GM23338 (cell line): ENCODE data around the gene UVRAG. TPM values are rescaled to one million over a fixed set of nuclear protein-coding genes. Genes with fewer than 3 reads are reported as not detected.

Source experiments
- ATAC-seq: fragments of 200-7000 bp; cut with Tn5 transposase; 3 replicates; pipeline ENCODE4 v1.9.1; 2020
- DNase-seq: peaks from one replicate; pipeline ENCODE4 v3.0.0-alpha.2; 2015; ENCODE audit warnings: low spot score
- H2AFZ ChIP-seq: fragments of 200-600 bp; sonication (generic); 2 replicates; pipeline ENCODE4 v1.8.0; 2016; ENCODE audit warnings: antibody characterized with exemption, mild to moderate bottlenecking, moderate library complexity
- H3F3A ChIP-seq: fragments of 200-600 bp; sonication (generic); replicated peaks from 2 replicates; pipeline ENCODE4 v1.8.0; 2017; ENCODE audit warnings: antibody characterized with exemption, mixed run types, low read depth
- H3K27ac ChIP-seq: fragments of 200-600 bp; sonication (generic); 2 replicates; pipeline ENCODE4 v1.6.1; 2016; ENCODE audit warnings: low read depth
- H3K27me3 ChIP-seq: fragments of 200-600 bp; sonication (generic); 2 replicates; pipeline ENCODE4 v1.8.0; 2016; ENCODE audit warnings: mild to moderate bottlenecking, mixed run types, moderate library complexity; ENCODE audit not compliant: insufficient read depth
- H3K36me3 ChIP-seq: fragments of 200-600 bp; sonication (generic); 2 replicates; pipeline ENCODE4 v1.8.0; 2016; ENCODE audit warnings: mild to moderate bottlenecking; ENCODE audit not compliant: insufficient read depth
- H3K4me1 ChIP-seq: fragments of 200-600 bp; sonication (generic); 2 replicates; pipeline ENCODE4 v1.8.0; 2016; ENCODE audit warnings: mild to moderate bottlenecking, moderate library complexity; ENCODE audit not compliant: insufficient read depth
- H3K4me2 ChIP-seq: fragments of 200-600 bp; sonication (generic); 2 replicates; pipeline ENCODE4 v1.7.1; 2017; ENCODE audit warnings: mixed run types
- H3K4me3 ChIP-seq: fragments of 200-600 bp; sonication (generic); 2 replicates; pipeline ENCODE4 v1.6.1; 2016; ENCODE audit warnings: mixed run types
- H3K79me2 ChIP-seq: fragments of 200-600 bp; sonication (generic); replicated peaks from 2 replicates; pipeline ENCODE4 v1.8.0; 2017; ENCODE audit warnings: mild to moderate bottlenecking; ENCODE audit not compliant: insufficient read depth
- H3K9me2 ChIP-seq: fragments of 200-600 bp; sonication (generic); 2 replicates; pipeline ENCODE4 v1.8.0; 2017; ENCODE audit not compliant: insufficient read depth
- H4K20me1 ChIP-seq: fragments of 200-600 bp; sonication (generic); replicated peaks from 2 replicates; pipeline ENCODE4 v1.8.0; 2017; ENCODE audit warnings: mild to moderate bottlenecking; ENCODE audit not compliant: insufficient read depth
- H3K27ac Mint-ChIP-seq: 2 replicates; pipeline ENCODE4 v1.8.0; 2020; ENCODE audit warnings: inconsistent platforms, mild to moderate bottlenecking, moderate library complexity, mixed read lengths
- H3K27me3 Mint-ChIP-seq: 3 replicates; pipeline ENCODE4 v1.8.0; 2022; ENCODE audit warnings: low read depth, mild to moderate bottlenecking, moderate library complexity, mixed read lengths, inconsistent platforms; ENCODE audit not compliant: insufficient read depth, poor library complexity
- H3K36me3 Mint-ChIP-seq: 3 replicates; pipeline ENCODE4 v1.8.0; 2021; ENCODE audit warnings: low read depth, mild to moderate bottlenecking, inconsistent platforms, moderate library complexity, mixed read lengths
- H3K4me1 Mint-ChIP-seq: 3 replicates; pipeline ENCODE4 v1.8.0; 2020; ENCODE audit warnings: mild to moderate bottlenecking, inconsistent platforms, mixed read lengths
- H3K4me3 Mint-ChIP-seq: 3 replicates; pipeline ENCODE4 v1.8.0; 2021; ENCODE audit warnings: moderate library complexity, mild to moderate bottlenecking, inconsistent platforms, mixed read lengths
- H3K9me3 Mint-ChIP-seq: 3 replicates; pipeline ENCODE4 v1.8.0; 2020; ENCODE audit warnings: moderate library complexity, mild to moderate bottlenecking, inconsistent platforms, mixed read lengths
- CREB1 ChIP-seq: fragments of 250-450 bp; sonication (Bioruptor Pico); IDR thresholded peaks from 2 replicates; pipeline ENCODE4 v1.5.0; 2020; ENCODE audit warnings: low read depth, mild to moderate bottlenecking, moderate library complexity
- EZH2 ChIP-seq: fragments of 200-600 bp; sonication (generic); IDR thresholded peaks from one replicate; pipeline ENCODE4 v1.8.0; 2017; ENCODE audit warnings: antibody characterized with exemption, mild to moderate bottlenecking, low read depth; ENCODE audit not compliant: unreplicated experiment
- EZH2phosphoT487 ChIP-seq: fragments of 200-600 bp; sonication (generic); IDR thresholded peaks from one replicate; pipeline ENCODE4 v1.8.1; 2018; ENCODE audit warnings: antibody characterized with exemption; ENCODE audit not compliant: unreplicated experiment
- JUNB ChIP-seq: IDR thresholded peaks from one replicate; pipeline ENCODE4 v1.6.1; 2016; ENCODE audit warnings: antibody characterized with exemption; ENCODE audit not compliant: unreplicated experiment
- ZNF114 ChIP-seq: fragments of 250-450 bp; sonication (Bioruptor Pico); IDR thresholded peaks from 2 replicates; pipeline ENCODE4 v1.5.0; 2020; ENCODE audit warnings: mild to moderate bottlenecking, moderate library complexity
- ZNF331 ChIP-seq: fragments of 250-450 bp; sonication (Bioruptor Pico); IDR thresholded peaks from 2 replicates; pipeline ENCODE4 v1.5.0; 2020; ENCODE audit warnings: low read depth, mild to moderate bottlenecking, moderate library complexity
- polyA plus RNA-seq: library from polyadenylated mRNA; unstranded; fragments of >200 nt; fragmentation: Nextera tagmentation; extraction: Ambion mirVana; gene quantifications from 2 replicates; pipeline ENCODE4 v1.2.1, GENCODE V29; 2016
- total RNA-seq: library from RNA; depleted of rRNA; stranded (reverse); fragments of >200 nt; shearing (Covaris generic); gene quantifications from 2 replicates; pipeline ENCODE4 v1.2.3, GENCODE V29; 2014
- TF ChIP-seq, protein P1 (sequence below), 2 experiments: fragments of 200-600 bp in 1 of 2; sonication (generic) in 1 of 2; conservative IDR thresholded peaks; 2 replicates each; pipeline versions ENCODE4 v1.5.1 to v1.6.1; 2016 to 2017; ENCODE audit warnings: antibody characterized with exemption in 2 of 2, low read depth in 2 of 2, mild to moderate bottlenecking in 2 of 2, moderate library complexity in 1 of 2
- TF ChIP-seq, protein P2 (sequence below): fragments of 250-450 bp; sonication (Bioruptor Pico); IDR thresholded peaks from 2 replicates; pipeline ENCODE4 v1.5.0; 2020; ENCODE audit warnings: mild to moderate bottlenecking, moderate library complexity
- TF ChIP-seq, protein P3 (sequence below): IDR thresholded peaks from one replicate; pipeline ENCODE4 v1.6.1; 2018; ENCODE audit warnings: antibody characterized with exemption; ENCODE audit not compliant: unreplicated experiment

The UVRAG gene
- total and polyA plus RNA-seq, 2 experiments from 2014 or later: 15.3 to 17.4 TPM

DNA sequence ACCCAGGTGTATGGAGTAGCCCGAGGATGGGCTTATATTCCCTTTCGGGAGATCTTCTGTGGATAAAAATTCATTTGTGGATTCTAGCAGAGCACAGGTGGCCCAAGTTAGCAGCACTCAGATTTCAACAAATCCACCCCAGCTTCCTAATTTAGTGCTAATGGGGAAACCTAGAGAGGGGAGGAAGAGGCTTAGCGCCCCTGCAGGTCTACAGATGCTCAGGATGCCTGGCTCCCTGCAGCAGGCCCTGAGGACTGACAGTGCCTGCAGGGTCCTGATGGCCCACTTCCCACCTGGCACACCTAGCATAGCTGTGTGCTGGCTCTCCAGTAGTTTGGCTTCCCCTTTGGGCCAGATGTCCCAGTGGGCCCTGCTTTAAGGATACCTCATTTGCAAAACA lies 40.0 kb upstream of the UVRAG start:
- Histone ChIP-seq H2AFZ (no peak overlapping the region), H3F3A (no peaks in the 10 kb centered on the region), H4K20me1 (peaks cover 2% of the 10 kb centered on the region), H3K27me3 (peaks cover 18% of the 10 kb centered on the region), H3K4me3 (no peak overlapping the region), H3K4me1 (peaks cover 13% of the 10 kb centered on the region; the same call in 1 of the 2 replicates), H3K36me3 (no peaks in the 10 kb centered on the region), H3K27ac (no peak overlapping the region), H3K79me2 (no peaks in the 10 kb centered on the region), H3K4me2 (0 out of 2 replicates have a peak overlapping the region, but pooled peaks have one; percentile 41), H3K9me2 (no peaks in the 10 kb centered on the region)
- H3K9me3 Mint-ChIP-seq: no peaks in the 10 kb centered on the region
- peaks cover 15% of the 10 kb centered on the region for H3K27me3 Mint-ChIP-seq
- peaks cover 14% of the 10 kb centered on the region for H3K4me1 Mint-ChIP-seq
- H3K36me3 Mint-ChIP-seq: no peaks in the 10 kb centered on the region; the same call in 2 of the 3 replicates
- ATAC-seq (peak; percentile 93), DNase-seq (peak; percentile 56)
- no peak overlapping the region for H3K27ac Mint-ChIP-seq
- H3K4me3 Mint-ChIP-seq: no peak overlapping the region
- TF ChIP-seq, protein P1, sequence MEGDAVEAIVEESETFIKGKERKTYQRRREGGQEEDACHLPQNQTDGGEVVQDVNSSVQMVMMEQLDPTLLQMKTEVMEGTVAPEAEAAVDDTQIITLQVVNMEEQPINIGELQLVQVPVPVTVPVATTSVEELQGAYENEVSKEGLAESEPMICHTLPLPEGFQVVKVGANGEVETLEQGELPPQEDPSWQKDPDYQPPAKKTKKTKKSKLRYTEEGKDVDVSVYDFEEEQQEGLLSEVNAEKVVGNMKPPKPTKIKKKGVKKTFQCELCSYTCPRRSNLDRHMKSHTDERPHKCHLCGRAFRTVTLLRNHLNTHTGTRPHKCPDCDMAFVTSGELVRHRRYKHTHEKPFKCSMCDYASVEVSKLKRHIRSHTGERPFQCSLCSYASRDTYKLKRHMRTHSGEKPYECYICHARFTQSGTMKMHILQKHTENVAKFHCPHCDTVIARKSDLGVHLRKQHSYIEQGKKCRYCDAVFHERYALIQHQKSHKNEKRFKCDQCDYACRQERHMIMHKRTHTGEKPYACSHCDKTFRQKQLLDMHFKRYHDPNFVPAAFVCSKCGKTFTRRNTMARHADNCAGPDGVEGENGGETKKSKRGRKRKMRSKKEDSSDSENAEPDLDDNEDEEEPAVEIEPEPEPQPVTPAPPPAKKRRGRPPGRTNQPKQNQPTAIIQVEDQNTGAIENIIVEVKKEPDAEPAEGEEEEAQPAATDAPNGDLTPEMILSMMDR (conservative IDR thresholded peaks at IDR 0.05; ENCODE audit: low read depth in 2 of 2): peak; percentile 40 to 45
- no peak for TF ChIP-seq EZH2phosphoT487
- TF ChIP-seq, protein P2, sequence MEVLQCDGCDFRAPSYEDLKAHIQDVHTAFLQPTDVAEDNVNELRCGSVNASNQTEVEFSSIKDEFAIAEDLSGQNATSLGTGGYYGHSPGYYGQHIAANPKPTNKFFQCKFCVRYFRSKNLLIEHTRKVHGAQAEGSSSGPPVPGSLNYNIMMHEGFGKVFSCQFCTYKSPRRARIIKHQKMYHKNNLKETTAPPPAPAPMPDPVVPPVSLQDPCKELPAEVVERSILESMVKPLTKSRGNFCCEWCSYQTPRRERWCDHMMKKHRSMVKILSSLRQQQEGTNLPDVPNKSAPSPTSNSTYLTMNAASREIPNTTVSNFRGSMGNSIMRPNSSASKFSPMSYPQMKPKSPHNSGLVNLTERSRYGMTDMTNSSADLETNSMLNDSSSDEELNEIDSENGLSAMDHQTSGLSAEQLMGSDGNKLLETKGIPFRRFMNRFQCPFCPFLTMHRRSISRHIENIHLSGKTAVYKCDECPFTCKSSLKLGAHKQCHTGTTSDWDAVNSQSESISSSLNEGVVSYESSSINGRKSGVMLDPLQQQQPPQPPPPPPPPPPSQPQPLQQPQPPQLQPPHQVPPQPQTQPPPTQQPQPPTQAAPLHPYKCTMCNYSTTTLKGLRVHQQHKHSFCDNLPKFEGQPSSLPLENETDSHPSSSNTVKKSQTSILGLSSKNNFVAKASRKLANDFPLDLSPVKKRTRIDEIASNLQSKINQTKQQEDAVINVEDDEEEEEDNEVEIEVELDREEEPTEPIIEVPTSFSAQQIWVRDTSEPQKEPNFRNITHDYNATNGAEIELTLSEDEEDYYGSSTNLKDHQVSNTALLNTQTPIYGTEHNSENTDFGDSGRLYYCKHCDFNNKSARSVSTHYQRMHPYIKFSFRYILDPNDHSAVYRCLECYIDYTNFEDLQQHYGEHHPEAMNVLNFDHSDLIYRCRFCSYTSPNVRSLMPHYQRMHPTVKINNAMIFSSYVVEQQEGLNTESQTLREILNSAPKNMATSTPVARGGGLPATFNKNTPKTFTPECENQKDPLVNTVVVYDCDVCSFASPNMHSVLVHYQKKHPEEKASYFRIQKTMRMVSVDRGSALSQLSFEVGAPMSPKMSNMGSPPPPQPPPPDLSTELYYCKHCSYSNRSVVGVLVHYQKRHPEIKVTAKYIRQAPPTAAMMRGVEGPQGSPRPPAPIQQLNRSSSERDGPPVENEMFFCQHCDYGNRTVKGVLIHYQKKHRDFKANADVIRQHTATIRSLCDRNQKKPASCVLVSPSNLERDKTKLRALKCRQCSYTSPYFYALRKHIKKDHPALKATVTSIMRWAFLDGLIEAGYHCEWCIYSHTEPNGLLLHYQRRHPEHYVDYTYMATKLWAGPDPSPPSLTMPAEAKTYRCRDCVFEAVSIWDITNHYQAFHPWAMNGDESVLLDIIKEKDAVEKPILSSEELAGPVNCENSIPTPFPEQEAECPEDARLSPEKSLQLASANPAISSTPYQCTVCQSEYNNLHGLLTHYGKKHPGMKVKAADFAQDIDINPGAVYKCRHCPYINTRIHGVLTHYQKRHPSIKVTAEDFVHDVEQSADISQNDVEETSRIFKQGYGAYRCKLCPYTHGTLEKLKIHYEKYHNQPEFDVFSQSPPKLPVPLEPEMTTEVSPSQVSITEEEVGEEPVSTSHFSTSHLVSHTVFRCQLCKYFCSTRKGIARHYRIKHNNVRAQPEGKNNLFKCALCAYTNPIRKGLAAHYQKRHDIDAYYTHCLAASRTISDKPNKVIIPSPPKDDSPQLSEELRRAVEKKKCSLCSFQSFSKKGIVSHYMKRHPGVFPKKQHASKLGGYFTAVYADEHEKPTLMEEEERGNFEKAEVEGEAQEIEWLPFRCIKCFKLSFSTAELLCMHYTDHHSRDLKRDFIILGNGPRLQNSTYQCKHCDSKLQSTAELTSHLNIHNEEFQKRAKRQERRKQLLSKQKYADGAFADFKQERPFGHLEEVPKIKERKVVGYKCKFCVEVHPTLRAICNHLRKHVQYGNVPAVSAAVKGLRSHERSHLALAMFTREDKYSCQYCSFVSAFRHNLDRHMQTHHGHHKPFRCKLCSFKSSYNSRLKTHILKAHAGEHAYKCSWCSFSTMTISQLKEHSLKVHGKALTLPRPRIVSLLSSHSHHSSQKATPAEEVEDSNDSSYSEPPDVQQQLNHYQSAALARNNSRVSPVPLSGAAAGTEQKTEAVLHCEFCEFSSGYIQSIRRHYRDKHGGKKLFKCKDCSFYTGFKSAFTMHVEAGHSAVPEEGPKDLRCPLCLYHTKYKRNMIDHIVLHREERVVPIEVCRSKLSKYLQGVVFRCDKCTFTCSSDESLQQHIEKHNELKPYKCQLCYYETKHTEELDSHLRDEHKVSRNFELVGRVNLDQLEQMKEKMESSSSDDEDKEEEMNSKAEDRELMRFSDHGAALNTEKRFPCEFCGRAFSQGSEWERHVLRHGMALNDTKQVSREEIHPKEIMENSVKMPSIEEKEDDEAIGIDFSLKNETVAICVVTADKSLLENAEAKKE (CRISPR knock-in tag): no peak

DNA sequence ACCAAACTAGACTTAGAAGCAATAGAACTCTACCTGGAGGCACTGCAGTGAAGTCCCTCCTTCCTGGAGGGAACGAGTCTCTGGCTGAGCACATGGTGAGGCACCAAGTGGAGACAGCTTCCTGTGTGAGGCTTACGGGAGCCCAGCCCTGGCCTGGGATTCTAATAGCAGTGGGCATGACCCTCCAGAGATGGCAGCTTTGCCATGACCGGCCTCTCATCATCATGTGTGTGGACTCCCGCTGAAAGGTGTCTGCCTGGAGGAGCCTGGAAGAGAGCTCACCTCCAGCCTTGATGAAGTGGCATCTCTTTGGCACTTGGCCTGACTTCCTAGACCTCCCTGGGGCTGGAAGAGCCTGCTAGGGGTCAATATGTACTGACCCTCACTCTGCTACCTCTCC lies 38.5 kb upstream of the UVRAG start:
- Histone ChIP-seq H2AFZ (no peak overlapping the region), H3F3A (no peaks in the 10 kb centered on the region), H3K9me2 (no peaks in the 10 kb centered on the region), H3K36me3 (no peaks in the 10 kb centered on the region), H3K79me2 (no peaks in the 10 kb centered on the region), H3K27ac (no peak overlapping the region), H3K4me2 (no peak overlapping the region), H4K20me1 (no peaks in the 10 kb centered on the region; the same call in 1 of the 2 replicates), H3K4me3 (no peak overlapping the region), H3K4me1 (peaks cover 12% of the 10 kb centered on the region; the same call in 1 of the 2 replicates), H3K27me3 (peaks cover 3% of the 10 kb centered on the region; the same call in 1 of the 2 replicates)
- Mint-ChIP-seq H3K9me3 (no peaks in the 10 kb centered on the region), H3K4me3 (no peak overlapping the region), H3K36me3 (no peaks in the 10 kb centered on the region; the same call in 2 of the 3 replicates), H3K27ac (no peak overlapping the region), H3K4me1 (peaks cover 14% of the 10 kb centered on the region), H3K27me3 (peaks cover 9% of the 10 kb centered on the region)
- no peak for DNase-seq
- no peak for ATAC-seq
- TF ChIP-seq JUNB (no peak), EZH2 (no peak), ZNF331 (no peak), CREB1 (CRISPR knock-in tag) (no peak), ZNF114 (CRISPR knock-in tag) (no peak)
- TF ChIP-seq, protein P3, sequence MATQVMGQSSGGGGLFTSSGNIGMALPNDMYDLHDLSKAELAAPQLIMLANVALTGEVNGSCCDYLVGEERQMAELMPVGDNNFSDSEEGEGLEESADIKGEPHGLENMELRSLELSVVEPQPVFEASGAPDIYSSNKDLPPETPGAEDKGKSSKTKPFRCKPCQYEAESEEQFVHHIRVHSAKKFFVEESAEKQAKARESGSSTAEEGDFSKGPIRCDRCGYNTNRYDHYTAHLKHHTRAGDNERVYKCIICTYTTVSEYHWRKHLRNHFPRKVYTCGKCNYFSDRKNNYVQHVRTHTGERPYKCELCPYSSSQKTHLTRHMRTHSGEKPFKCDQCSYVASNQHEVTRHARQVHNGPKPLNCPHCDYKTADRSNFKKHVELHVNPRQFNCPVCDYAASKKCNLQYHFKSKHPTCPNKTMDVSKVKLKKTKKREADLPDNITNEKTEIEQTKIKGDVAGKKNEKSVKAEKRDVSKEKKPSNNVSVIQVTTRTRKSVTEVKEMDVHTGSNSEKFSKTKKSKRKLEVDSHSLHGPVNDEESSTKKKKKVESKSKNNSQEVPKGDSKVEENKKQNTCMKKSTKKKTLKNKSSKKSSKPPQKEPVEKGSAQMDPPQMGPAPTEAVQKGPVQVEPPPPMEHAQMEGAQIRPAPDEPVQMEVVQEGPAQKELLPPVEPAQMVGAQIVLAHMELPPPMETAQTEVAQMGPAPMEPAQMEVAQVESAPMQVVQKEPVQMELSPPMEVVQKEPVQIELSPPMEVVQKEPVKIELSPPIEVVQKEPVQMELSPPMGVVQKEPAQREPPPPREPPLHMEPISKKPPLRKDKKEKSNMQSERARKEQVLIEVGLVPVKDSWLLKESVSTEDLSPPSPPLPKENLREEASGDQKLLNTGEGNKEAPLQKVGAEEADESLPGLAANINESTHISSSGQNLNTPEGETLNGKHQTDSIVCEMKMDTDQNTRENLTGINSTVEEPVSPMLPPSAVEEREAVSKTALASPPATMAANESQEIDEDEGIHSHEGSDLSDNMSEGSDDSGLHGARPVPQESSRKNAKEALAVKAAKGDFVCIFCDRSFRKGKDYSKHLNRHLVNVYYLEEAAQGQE: no peak
